ENCODE results near the gene CDH24. TPM values are rescaled to one million over a fixed set of nuclear protein-coding genes. Genes with fewer than 3 reads are reported as not detected.

Gene CDH24
- polyA plus RNA-seq, 1 donor from 2014 or later: 0.09 TPM

Other genes starting within 250 kb of the CDH24 start
- gene SLC7A7, start 242.1 kb downstream of the CDH24 start, polyA plus RNA-seq: 24.0 TPM
- gene MRPL52, start 227.6 kb downstream of the CDH24 start, polyA plus RNA-seq: 200 TPM
- not detected for gene MMP14, start 220.9 kb downstream of the CDH24 start, polyA plus RNA-seq
- 113 TPM for gene LRP10, start 185.8 kb downstream of the CDH24 start, polyA plus RNA-seq
- gene REM2, start 174.3 kb downstream of the CDH24 start, polyA plus RNA-seq: 2.6 TPM
- gene RBM23, start 138.4 kb downstream of the CDH24 start, polyA plus RNA-seq: 49.7 TPM
- gene PRMT5, start 128.1 kb downstream of the CDH24 start, polyA plus RNA-seq: 45.0 TPM
- gene HAUS4, start 100.4 kb downstream of the CDH24 start, polyA plus RNA-seq: 28.5 TPM
- 0.16 TPM for gene AJUBA, start 75.0 kb downstream of the CDH24 start, polyA plus RNA-seq
- 8.0 TPM for gene C14orf93, start 47.4 kb downstream of the CDH24 start, polyA plus RNA-seq
- gene PSMB5, start 22.6 kb downstream of the CDH24 start, polyA plus RNA-seq: 28.0 TPM
- gene PSMB11, start 15.3 kb downstream of the CDH24 start, polyA plus RNA-seq: not detected
- gene ACIN1, start 37.6 kb upstream of the CDH24 start, polyA plus RNA-seq: 18.8 TPM
- 68.7 TPM for gene C14orf119, start 38.0 kb upstream of the CDH24 start, polyA plus RNA-seq
- gene CIROP, start 47.5 kb upstream of the CDH24 start, polyA plus RNA-seq: not detected
- not detected for gene CEBPE, start 61.7 kb upstream of the CDH24 start, polyA plus RNA-seq
- gene SLC7A8, start 126.1 kb upstream of the CDH24 start, polyA plus RNA-seq: 0.25 TPM
- not detected for gene RNF212B, start 180.4 kb upstream of the CDH24 start, polyA plus RNA-seq
- gene HOMEZ, start 228.6 kb upstream of the CDH24 start, polyA plus RNA-seq: 5.6 TPM
- 2.3 TPM for gene PPP1R3E, start 245.3 kb upstream of the CDH24 start, polyA plus RNA-seq
- gene BCL2L2, start 249.3 kb upstream of the CDH24 start, polyA plus RNA-seq: 0.65 TPM